GM21390 (cell line): ENCODE data around the gene C3orf33.

Experiments
- ATAC-seq: cut with Tn5 transposase; IDR thresholded peaks from one replicate; pipeline ENCODE4 v1.9.1; 2021; ENCODE audit not compliant: unreplicated experiment

The C3orf33 gene

GRCh38 chr3:155743606-155744005 is 62.5 kb downstream of the C3orf33 start:
- no peak for ATAC-seq

DNA sequence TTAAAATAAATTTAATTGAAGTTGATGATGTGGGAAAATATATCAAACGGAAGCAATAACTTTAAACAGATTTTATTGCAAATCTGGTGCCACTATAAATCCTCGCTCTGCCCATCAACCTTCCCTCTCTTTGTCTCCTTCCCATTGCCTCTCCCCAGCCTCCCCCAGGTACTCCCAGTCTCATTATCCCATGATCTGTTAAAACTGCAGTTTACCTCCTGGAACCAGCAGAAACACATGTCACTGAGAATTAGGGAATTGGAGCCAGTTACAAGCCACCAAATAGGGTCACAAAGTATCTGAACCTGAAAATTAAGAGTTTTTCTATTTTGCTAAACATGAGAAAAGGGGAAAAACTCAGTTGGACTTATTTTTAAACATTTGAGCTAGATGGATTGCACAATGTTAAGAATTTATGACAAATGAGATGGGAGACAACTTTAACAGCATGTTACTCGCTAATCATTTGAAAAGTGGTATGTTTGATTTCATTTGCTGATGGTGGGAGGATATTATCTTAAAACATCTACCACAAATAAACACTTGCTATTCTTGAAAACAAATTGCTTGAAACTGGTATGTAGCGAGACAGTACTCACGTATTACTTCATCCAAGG is 63.6 kb downstream of the C3orf33 start:
- no peak for ATAC-seq

GRCh38 chr3:155741603-155742002 is 64.5 kb downstream of the C3orf33 start:
- ATAC-seq: no peak

DNA sequence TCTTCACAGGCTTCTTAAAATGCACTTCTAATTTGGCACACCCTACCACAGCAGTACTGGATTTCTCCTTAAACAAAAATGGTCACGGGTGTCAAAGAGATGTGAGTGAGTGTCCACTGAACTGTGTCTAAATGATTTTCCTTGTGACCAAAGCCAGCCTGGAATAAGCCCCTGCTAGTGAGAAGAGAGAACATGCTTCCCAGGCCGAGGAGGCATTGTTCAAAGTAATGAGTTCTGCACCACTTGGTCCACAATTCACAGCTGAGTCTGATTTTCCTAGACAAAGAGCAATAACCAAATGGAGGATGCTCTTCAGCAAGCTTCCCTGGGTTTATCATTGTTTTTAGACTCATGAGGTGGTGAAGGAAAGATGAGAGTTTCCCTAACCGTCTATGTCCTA is 65.0 kb downstream of the C3orf33 start:
- ATAC-seq: no peak

DNA sequence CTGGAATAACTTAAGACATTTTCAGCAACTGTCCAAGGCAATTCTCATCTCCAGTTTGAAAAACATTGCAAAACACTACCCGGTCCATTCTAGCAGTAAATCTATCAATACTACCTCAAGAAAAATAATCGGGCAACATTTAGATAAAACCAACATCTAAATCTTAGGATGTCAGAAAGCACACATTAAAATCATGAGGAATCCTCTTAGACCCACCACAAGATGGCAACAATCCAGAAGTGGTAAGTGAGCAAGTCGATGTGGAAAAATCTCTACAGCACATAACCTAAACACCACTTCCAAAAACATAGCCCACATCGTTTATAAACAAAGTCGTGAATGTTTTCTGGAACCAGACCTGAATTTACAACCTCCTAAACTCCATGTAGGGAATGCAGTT is 66.9 kb downstream of the C3orf33 start:
- ATAC-seq: no peak

DNA sequence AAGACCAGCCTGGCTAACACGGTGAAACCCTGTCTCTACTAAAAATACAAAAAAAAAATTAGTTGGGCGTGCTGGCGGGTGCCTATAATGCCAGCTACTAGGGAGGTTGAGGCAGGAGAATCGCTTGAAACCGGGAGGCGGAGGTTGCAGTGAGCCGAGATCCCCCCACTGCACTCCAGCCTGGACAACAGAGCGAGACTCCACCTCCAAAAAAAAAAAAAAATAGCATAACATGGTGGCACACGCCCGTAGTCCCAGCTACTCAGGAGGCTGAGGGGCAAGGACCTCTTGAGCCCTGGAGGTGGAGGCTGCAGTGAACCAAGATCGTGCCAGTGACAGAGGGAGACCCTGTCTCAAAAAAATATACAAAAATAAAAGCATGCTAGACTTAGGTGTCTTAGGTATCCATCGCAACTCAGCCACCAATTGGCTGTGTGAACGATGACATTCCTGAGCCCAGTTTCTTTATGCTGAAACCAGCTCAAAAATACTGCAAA is 67.5 kb downstream of the C3orf33 start:
- no peak for ATAC-seq

DNA sequence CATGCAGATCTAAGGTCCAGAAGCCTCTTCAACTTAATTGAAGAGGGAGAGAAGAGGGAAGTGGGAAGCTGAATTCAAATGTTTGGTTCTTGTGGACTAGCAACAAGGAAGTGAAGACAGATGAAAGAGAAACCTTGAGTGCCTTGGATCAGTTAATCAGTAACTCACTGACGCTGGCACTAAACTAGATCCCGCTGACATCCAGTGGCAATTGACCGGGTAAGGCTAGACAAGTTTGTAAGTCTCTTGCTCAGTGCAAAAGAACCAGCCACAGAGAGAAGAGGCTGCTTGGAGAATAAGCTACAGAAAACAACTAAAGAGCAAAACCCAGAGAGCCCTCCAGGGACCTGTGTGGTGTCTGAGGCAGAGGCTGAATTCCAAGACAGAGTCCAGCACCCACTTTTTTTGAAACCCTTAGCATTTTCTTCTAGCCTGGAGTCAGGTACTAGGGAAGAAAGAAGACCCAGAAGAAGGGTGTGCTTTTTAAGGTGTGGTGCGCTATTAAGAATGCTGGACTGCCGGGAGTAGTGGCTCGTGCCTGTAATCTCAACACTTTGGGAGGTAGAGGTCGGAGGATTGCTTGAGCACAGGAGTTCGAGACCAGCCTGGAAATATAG is 68.1 kb downstream of the C3orf33 start:
- ATAC-seq: peak; percentile 91

DNA sequence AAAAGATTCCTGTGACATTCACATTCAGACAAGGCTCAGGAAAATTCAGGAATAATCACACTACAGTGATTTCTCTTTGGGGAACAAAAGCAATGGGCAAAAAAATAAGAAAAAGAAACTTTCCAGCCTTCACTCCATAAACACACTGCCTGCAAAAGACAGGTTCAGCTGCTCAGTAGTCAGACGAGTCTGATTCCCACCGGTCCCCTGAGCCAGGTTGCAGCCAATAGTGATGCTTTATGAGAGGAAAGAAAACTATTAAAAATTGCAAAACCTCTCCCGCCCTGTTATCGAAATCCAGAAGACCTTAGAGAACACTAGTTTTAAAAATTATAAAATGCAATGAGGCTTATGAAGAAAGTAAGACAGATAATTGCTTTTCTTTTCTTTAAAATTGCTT is 69.7 kb downstream of the C3orf33 start:
- ATAC-seq: no peak

DNA sequence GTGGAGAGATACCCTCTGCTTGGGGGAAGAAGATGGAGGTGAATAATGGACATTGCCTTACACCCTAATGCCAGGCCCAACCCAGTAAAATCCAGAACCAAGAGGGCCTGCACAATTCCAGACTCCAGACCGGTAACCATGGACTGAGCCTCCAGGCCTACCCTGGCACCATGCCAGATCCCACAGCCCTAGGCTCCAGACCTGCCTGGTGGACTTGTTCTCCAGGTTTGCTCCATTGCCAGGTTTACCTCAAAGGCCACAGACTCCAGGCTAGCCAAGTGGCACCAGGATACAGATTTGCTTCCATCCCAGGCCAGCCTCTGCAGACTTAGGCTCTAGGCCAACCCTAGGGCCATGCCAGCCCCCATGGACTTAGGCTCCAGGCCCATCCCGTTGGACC is 75.2 kb downstream of the C3orf33 start:
- ATAC-seq: no peak

DNA sequence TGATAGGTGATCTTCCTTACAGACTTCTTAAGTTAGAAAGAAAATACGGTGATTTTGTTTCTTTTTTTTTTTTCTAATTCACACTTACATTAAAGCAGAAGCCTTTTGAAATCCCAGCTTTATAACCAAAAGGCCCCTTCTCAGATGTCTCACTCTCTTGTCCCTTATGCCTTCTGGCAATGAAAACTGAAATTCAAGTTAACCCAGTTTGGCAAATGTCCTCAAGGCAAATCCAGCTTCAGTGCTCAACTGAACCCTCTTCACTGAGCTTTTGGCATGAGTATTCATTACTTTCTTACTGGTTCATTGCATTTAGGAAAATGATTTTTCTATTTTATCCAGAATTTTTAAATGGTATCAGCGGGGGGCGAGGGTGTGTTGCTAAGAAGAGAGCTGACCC is 78.2 kb downstream of the C3orf33 start:
- no peak for ATAC-seq

- ATAC-seq: no peak
Observed at GRCh38 chr3:155714295-155714718, 91.8 kb downstream of the C3orf33 start.
